Measurements from ENCODE around the gene AFF1. TPM values are rescaled to one million over a fixed set of nuclear protein-coding genes. Genes with fewer than 3 reads are reported as not detected.

The AFF1 gene
- 5.6 and 10.2 TPM in 2 replicates for total RNA-seq

GRCh38 chr4:86934771-86935565 lies at the start of gene AFF1:
AFF1 (plus strand) TSS chr4:86935011; CDS start chr4:86948534, 13,523 bp downstream.

GRCh38 chr4:86891762-86892635 lies 42.8 kb upstream of the AFF1 start, which contains the start of gene C4orf36:
C4orf36 (minus strand) TSS chr4:86892422; CDS start chr4:86891520, 902 bp downstream.

Other genes with a start within 250 kb of the AFF1 start
- gene SLC10A6, start 85.6 kb upstream of the AFF1 start, total RNA-seq = 0.47 and 0.77 TPM in 2 replicates
- 1.1 and 2.1 TPM in 2 replicates for gene C4orf36, start 42.6 kb upstream of the AFF1 start, total RNA-seq

All from bronchial smooth muscle cell (primary cell).